ENCODE measurements around the gene TMSB10. TPM values are rescaled to one million over a fixed set of nuclear protein-coding genes. Genes with fewer than 3 reads are reported as not detected.

The TMSB10 gene
- total and polyA plus RNA-seq, 4 donors, result 225 to 518 (median 256) TPM

GRCh38 chr2:84954329-84954728 is 48.9 kb downstream of the TMSB10 start:
- WGBS, result 97% methylated on average over 6 of the region's 6 CpGs
- Histone ChIP-seq H3K9ac (ENCODE audit: low read depth in 1 of 2, low read length in 2 of 2) (no peak overlapping the region), H3K27ac (ENCODE audit: low read depth in 1 of 2, low read length in 2 of 2) (no peak overlapping the region), H3K36me3 (ENCODE audit: control insufficient read depth in 4 of 4, insufficient read depth in 3 of 4, low read depth in 1 of 4, low read length in 3 of 4) (no peaks in the 10 kb centered on the region), H3K9me3 (ENCODE audit: control insufficient read depth in 4 of 4, low read length in 3 of 4) (no peaks in the 10 kb centered on the region), H3K4me1 (ENCODE audit: control insufficient read depth in 4 of 4, insufficient read depth in 4 of 4, low read length in 3 of 4) (no peaks in the 10 kb centered on the region), H3K27me3 (ENCODE audit: control insufficient read depth in 4 of 4, insufficient read depth in 4 of 4, low read length in 3 of 4) (no peaks in the 10 kb centered on the region), H3K4me3 (ENCODE audit: low read depth in 1 of 3, low read length in 3 of 3) (no peak overlapping the region)
- DNase-seq (ENCODE audit: low spot score), result no peak
- TF ChIP-seq TAF1 (conservative IDR thresholded peaks at IDR 0.05) (no peak), JUND (IDR thresholded peaks at IDR 0.05) (no peak), MAX (IDR thresholded peaks at IDR 0.05) (no peak), FOXA1 (IDR thresholded peaks at IDR 0.05) (no peak), HNF4A (conservative IDR thresholded peaks at IDR 0.05) (no peak), ATF3 (IDR thresholded peaks at IDR 0.05) (no peak), GABPA (IDR thresholded peaks at IDR 0.05 in 1 of 2, conservative IDR thresholded peaks at IDR 0.05 in 1 of 2) (no peak), RXRA (IDR thresholded peaks at IDR 0.05) (no peak), REST (IDR thresholded peaks at IDR 0.05) (no peak), SP1 (IDR thresholded peaks at IDR 0.05) (no peak), FOXA2 (IDR thresholded peaks at IDR 0.05) (no peak), NR2F2 (IDR thresholded peaks at IDR 0.05) (no peak), YY1 (IDR thresholded peaks at IDR 0.05) (no peak)
- TF ChIP-seq, protein P1, sequence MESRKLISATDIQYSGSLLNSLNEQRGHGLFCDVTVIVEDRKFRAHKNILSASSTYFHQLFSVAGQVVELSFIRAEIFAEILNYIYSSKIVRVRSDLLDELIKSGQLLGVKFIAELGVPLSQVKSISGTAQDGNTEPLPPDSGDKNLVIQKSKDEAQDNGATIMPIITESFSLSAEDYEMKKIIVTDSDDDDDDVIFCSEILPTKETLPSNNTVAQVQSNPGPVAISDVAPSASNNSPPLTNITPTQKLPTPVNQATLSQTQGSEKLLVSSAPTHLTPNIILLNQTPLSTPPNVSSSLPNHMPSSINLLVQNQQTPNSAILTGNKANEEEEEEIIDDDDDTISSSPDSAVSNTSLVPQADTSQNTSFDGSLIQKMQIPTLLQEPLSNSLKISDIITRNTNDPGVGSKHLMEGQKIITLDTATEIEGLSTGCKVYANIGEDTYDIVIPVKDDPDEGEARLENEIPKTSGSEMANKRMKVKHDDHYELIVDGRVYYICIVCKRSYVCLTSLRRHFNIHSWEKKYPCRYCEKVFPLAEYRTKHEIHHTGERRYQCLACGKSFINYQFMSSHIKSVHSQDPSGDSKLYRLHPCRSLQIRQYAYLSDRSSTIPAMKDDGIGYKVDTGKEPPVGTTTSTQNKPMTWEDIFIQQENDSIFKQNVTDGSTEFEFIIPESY (IDR thresholded peaks at IDR 0.05), result no peak

Other genes with a start within 250 kb of the TMSB10 start
- 10 to 100 TPM in 1 of 2 donors, under 1 TPM in 1; 0.84 to 10.3 TPM for gene TRABD2A, start 24.6 kb upstream of the TMSB10 start, total RNA-seq
- gene TRABD2A, start 24.6 kb upstream of the TMSB10 start, polyA plus RNA-seq, result under 1 TPM; 0.26 to 0.27 TPM
- 10 to 100 TPM; 25.5 to 45.4 TPM for gene KCMF1, start 65.5 kb downstream of the TMSB10 start, total RNA-seq
- 10 to 100 TPM; 10.5 to 20.7 TPM for gene KCMF1, start 65.5 kb downstream of the TMSB10 start, polyA plus RNA-seq
- 1 to 10 TPM; 1.6 to 3.6 TPM for gene TCF7L1, start 227.7 kb downstream of the TMSB10 start, total RNA-seq
- 1 to 10 TPM; 6.0 TPM for gene TCF7L1, start 227.7 kb downstream of the TMSB10 start, polyA plus RNA-seq

Data from liver (tissue), 9 donors.